ENCODE results near the gene DMRTC2. TPM values are rescaled to one million over a fixed set of nuclear protein-coding genes. Genes with fewer than 3 reads are reported as not detected.

The DMRTC2 gene
- total RNA-seq, 1 donor from 2014 or later, result not detected

DNA sequence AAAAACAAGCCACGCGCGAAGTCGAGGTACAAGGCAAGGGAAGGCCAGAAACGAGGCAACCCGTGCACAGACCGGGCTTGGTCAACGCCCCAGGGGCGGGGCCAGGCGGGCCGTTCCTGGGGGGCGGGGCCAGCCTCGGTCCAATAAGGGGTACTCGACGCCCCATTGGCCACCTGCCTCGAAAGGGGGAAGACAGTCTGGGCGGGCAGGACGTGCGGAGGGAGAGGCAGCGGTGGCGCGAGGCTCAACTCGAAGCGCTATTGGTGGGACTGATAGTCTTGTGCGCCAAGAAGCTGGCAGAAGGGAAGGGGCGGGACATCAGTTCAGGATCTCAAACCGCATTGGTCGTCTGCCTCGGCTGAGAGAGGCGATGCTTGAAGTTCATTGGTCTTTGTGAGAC, 241 bp upstream of the DMRTC2 start, which contains the start of gene LYPD4:
TSS of gene LYPD4 (minus strand) at position 83 of the 400 bp plus-strand sequence. CDS start 5,398 bp downstream, outside the sequence.
- Mint-ChIP-seq H3K27me3 (peaks cover 27% of the 10 kb centered on the region), H3K4me3 (ENCODE audit: low read depth) (no peak within 1 kb of the TSS), H3K4me1 (ENCODE audit: low read depth) (no peaks in the 10 kb centered on the region), H3K27ac (no peak within 1 kb of the TSS), H3K9me3 (ENCODE audit: low read depth) (no peaks in the 10 kb centered on the region), H3K36me3 (ENCODE audit: insufficient read depth) (no peaks in the 10 kb centered on the region)
- TF ChIP-seq, protein P1, sequence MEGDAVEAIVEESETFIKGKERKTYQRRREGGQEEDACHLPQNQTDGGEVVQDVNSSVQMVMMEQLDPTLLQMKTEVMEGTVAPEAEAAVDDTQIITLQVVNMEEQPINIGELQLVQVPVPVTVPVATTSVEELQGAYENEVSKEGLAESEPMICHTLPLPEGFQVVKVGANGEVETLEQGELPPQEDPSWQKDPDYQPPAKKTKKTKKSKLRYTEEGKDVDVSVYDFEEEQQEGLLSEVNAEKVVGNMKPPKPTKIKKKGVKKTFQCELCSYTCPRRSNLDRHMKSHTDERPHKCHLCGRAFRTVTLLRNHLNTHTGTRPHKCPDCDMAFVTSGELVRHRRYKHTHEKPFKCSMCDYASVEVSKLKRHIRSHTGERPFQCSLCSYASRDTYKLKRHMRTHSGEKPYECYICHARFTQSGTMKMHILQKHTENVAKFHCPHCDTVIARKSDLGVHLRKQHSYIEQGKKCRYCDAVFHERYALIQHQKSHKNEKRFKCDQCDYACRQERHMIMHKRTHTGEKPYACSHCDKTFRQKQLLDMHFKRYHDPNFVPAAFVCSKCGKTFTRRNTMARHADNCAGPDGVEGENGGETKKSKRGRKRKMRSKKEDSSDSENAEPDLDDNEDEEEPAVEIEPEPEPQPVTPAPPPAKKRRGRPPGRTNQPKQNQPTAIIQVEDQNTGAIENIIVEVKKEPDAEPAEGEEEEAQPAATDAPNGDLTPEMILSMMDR (IDR thresholded peaks at IDR 0.05; ENCODE audit: unreplicated experiment), result no peak
- no peak for DNase-seq (ENCODE audit: low spot score, unreplicated experiment)

DNA sequence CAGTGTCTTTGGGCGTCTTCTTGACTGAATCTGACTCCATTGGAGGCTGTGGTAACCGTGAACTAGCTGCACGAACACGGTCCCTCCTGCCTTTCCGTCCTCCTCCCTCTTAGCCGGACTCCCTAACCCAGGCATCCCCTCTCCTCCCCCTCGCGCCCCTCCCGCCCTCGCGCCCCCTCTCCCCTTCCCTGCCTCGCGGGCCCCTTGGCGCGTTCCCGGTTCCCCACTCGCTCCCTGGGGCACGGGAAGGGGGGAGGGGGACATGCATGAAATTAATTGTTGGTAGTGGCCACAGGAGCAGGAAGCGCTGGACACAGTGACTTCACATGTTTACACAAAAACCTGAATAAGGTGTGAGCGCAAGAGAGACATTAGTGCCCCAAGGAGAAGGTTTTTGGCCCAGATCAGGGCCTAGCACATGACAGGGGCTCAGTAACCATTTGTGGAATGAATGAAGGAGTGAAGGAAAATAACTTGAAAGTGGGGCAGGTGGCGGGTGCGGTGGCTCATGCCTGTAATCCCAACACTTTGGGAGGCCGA, 279 bp downstream of the DMRTC2 start:
- DNase-seq (ENCODE audit: low spot score, unreplicated experiment), result no peak
- Mint-ChIP-seq H3K36me3 (ENCODE audit: insufficient read depth) (no peaks in the 10 kb centered on the region), H3K27me3 (peaks cover 26% of the 10 kb centered on the region), H3K4me3 (ENCODE audit: low read depth) (no peak overlapping the region), H3K27ac (no peak overlapping the region), H3K4me1 (ENCODE audit: low read depth) (no peaks in the 10 kb centered on the region), H3K9me3 (ENCODE audit: low read depth) (no peaks in the 10 kb centered on the region)
- TF ChIP-seq, protein P1 (IDR thresholded peaks at IDR 0.05; ENCODE audit: unreplicated experiment), result no peak

DNA sequence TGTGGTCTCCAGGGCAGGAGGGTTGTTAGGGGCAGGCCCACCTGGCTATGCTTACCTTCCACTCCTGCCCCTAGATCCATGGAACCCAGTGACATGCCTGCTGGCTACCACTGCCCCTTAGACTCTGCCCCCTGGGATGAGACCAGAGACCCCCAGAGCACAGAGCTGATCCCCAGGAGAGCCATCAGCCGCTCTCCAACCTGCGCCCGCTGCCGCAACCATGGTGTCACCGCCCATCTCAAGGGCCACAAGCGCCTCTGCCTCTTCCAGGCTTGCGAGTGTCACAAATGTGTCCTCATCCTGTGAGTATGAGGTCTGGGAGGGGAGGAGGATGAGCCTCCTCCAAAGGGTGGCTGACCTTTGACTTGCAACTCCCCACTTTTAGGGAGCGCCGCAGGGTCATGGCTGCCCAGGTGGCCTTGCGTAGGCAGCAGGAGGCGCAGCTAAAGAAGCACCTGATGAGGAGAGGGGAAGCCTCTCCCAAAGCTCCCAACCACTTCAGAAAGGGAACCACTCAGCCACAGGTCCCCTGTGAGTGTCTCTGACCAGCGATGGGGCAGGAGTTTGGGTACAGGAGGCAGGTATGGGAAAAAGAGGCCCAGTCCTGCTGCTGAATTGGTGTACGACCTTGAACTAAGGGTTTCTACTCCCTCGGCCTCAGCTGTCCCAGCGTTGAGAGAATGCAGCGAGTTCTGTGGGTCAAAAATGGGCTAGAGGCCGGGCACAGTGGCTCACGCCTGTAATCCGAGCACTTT, 2.7 kb downstream of the DMRTC2 start:
- TF ChIP-seq, protein P1 (IDR thresholded peaks at IDR 0.05; ENCODE audit: unreplicated experiment), result no peak
- DNase-seq (ENCODE audit: low spot score, unreplicated experiment), result no peak
- Mint-ChIP-seq H3K4me1 (ENCODE audit: low read depth) (no peaks in the 10 kb centered on the region), H3K27me3 (peaks cover 41% of the 10 kb centered on the region), H3K9me3 (ENCODE audit: low read depth) (no peaks in the 10 kb centered on the region), H3K27ac (no peak overlapping the region), H3K4me3 (ENCODE audit: low read depth) (no peak overlapping the region), H3K36me3 (ENCODE audit: insufficient read depth) (no peaks in the 10 kb centered on the region)

DNA sequence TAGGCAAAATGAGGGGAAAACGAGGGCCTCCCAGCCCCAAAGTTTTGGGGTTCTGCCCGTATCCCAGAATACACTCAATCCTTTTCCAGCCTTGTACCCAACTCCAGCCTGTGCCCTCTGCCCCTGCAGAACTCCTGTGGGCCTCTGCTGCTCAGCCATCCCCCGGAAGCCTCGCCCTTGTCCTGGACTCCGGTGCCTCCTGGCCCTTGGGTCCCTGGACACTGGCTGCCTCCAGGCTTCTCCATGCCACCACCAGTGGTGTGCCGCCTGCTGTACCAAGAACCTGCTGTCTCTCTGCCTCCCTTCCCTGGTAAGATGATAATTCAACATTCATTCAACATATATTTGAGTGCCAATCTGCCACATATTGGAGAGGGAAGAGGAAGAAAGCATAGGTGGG, 3.8 kb downstream of the DMRTC2 start:
- no peak for DNase-seq (ENCODE audit: low spot score, unreplicated experiment)
- Mint-ChIP-seq H3K4me3 (ENCODE audit: low read depth) (no peak overlapping the region), H3K27me3 (peaks cover 50% of the 10 kb centered on the region), H3K4me1 (ENCODE audit: low read depth) (no peaks in the 10 kb centered on the region), H3K9me3 (ENCODE audit: low read depth) (no peaks in the 10 kb centered on the region), H3K27ac (no peak overlapping the region), H3K36me3 (ENCODE audit: insufficient read depth) (no peaks in the 10 kb centered on the region)
- TF ChIP-seq, protein P1 (IDR thresholded peaks at IDR 0.05; ENCODE audit: unreplicated experiment), result no peak

DNA sequence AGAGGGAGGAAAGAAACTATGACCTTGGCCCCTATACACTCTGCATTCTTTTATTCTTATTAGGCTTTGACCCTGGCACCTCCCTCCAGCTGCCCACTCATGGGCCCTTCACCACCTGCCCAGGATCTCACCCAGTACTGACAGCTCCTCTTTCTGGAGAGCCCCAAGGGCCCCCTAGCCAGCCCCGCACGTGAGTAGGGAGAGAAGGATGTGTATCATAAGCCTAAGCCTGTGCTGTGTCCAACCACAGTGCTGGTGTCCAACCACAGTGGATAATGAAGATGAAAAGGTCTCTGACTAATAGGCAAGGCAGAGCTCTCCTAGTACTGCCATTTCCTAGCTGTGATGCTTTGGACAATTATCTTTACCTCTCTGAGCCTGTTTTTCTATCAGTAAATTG, 4.2 kb downstream of the DMRTC2 start:
- Mint-ChIP-seq H3K27ac (no peak overlapping the region), H3K4me1 (ENCODE audit: low read depth) (no peaks in the 10 kb centered on the region), H3K27me3 (peaks cover 48% of the 10 kb centered on the region), H3K4me3 (ENCODE audit: low read depth) (no peak overlapping the region), H3K36me3 (ENCODE audit: insufficient read depth) (no peaks in the 10 kb centered on the region), H3K9me3 (ENCODE audit: low read depth) (no peaks in the 10 kb centered on the region)
- TF ChIP-seq, protein P1 (IDR thresholded peaks at IDR 0.05; ENCODE audit: unreplicated experiment), result no peak
- DNase-seq (ENCODE audit: low spot score, unreplicated experiment), result no peak

Data from progenitor cell of endocrine pancreas (in vitro differentiated cells).